SK-N-SH (cell line): ENCODE results near the gene NFASC. TPM values are rescaled to one million over a fixed set of nuclear protein-coding genes. Genes with fewer than 3 reads are reported as not detected.

ENCODE experiments used
- CTCF ChIA-PET: fragments of 300-600, 350-600 bp; formaldehyde crosslinking; extraction: SDS; loops from one replicate; lab custom pipeline; 2021; lab: Yijun Ruan, JAX
- POLR2A ChIA-PET: fragments of 350-600 bp; sonication (Branson Sonifier 250); formaldehyde crosslinking; extraction: SDS; loops from one replicate; lab custom pipeline; 2020; ENCODE audit warnings: antibody characterized with exemption, inconsistent platforms; lab: Yijun Ruan, JAX
- DNase-seq: peaks from one replicate; pipeline ENCODE4 v3.0.0; 2012
- H2AFZ ChIP-seq: fragments of 200-600 bp; sonication (generic); 2 replicates; pipeline ENCODE4 v1.8.1; 2016; ENCODE audit warnings: antibody characterized with exemption, mild to moderate bottlenecking, low read depth
- H3F3A ChIP-seq: fragments of 200-600 bp; sonication (generic); replicated peaks from 2 replicates; pipeline ENCODE3; 2016; ENCODE audit warnings: antibody characterized with exemption, mild to moderate bottlenecking; ENCODE audit not compliant: insufficient read depth
- H3K27ac ChIP-seq, 2 experiments: fragments of 200-500 bp in 1 of 2; fragments of 200-600 bp in 1 of 2; sonication (Bioruptor generic) in 1 of 2; sonication (generic), shearing (Covaris generic) in 1 of 2; 2 replicates each; pipeline versions ENCODE4 v1.5.1 to v1.6.1; 2014 to 2016; ENCODE audit warnings: low read depth in 2 of 2, inconsistent platforms in 1 of 2, low read length in 1 of 2, mild to moderate bottlenecking in 1 of 2, mixed read lengths in 1 of 2
- H3K27me3 ChIP-seq: fragments of 200-600 bp; sonication (generic), shearing (Covaris generic); 2 replicates; pipeline ENCODE4 v1.6.1; 2016; ENCODE audit warnings: mixed run types; ENCODE audit not compliant: insufficient read depth
- H3K36me3 ChIP-seq, 2 experiments: fragments of 200-500 bp in 1 of 2; fragments of 200-600 bp in 1 of 2; sonication (Bioruptor generic) in 1 of 2; sonication (generic) in 1 of 2; replicated peaks in 1 of 2; 2 replicates each; pipeline versions ENCODE3 to v1.5.1; 2014 to 2016; ENCODE audit warnings: low read length in 1 of 2, mild to moderate bottlenecking in 1 of 2; ENCODE audit not compliant: insufficient read depth in 2 of 2, control insufficient read depth in 1 of 2
- H3K4me1 ChIP-seq, 2 experiments: fragments of 200-500 bp in 1 of 2; fragments of 200-600 bp in 1 of 2; sonication (Bioruptor generic) in 1 of 2; sonication (generic), shearing (Covaris generic) in 1 of 2; 2 replicates each; pipeline versions ENCODE4 v1.5.1 to v1.6.1; 2014 to 2016; ENCODE audit warnings: low read depth in 1 of 2, low read length in 1 of 2, mixed run types in 1 of 2; ENCODE audit not compliant: insufficient read depth in 2 of 2, control insufficient read depth in 1 of 2
- H3K4me2 ChIP-seq: fragments of 200-600 bp; sonication (generic), shearing (Covaris generic); 2 replicates; pipeline ENCODE4 v1.6.1; 2017; ENCODE audit warnings: mixed run types
- H3K4me3 ChIP-seq, 2 experiments: fragments of 200-500 bp in 1 of 2; fragments of 200-600 bp in 1 of 2; sonication (Bioruptor generic) in 1 of 2; sonication (generic), shearing (Covaris generic) in 1 of 2; 2 replicates each; pipeline versions ENCODE4 v1.5.1 to v1.8.1; 2014 to 2016; ENCODE audit warnings: low read depth in 2 of 2, inconsistent platforms in 1 of 2, low read length in 1 of 2, mild to moderate bottlenecking in 1 of 2, mixed read lengths in 1 of 2, moderate library complexity in 1 of 2
- H3K79me2 ChIP-seq: fragments of 200-600 bp; sonication (generic); 2 replicates; pipeline ENCODE4 v1.8.1; 2017; ENCODE audit warnings: mild to moderate bottlenecking; ENCODE audit not compliant: insufficient read depth
- H3K9ac ChIP-seq: fragments of 200-600 bp; sonication (generic); 2 replicates; pipeline ENCODE4 v1.6.1; 2017; ENCODE audit warnings: mixed run types
- H3K9me2 ChIP-seq: fragments of 200-600 bp; sonication (generic); 2 replicates; pipeline ENCODE4 v1.6.1; 2017; ENCODE audit warnings: mixed run types
- H3K9me3 ChIP-seq: fragments of 200-600 bp; sonication (generic); 2 replicates; pipeline ENCODE4 v1.6.1; 2017; ENCODE audit warnings: mixed run types, mild to moderate bottlenecking, moderate library complexity
- H4K20me1 ChIP-seq: fragments of 200-600 bp; sonication (generic); 2 replicates; pipeline ENCODE4 v1.6.1; 2017; ENCODE audit warnings: mild to moderate bottlenecking, mixed run types; ENCODE audit not compliant: insufficient read depth
- MXI1 ChIP-seq: IDR thresholded peaks from 2 replicates; pipeline ENCODE4 v1.6.1; 2012; ENCODE audit warnings: mild to moderate bottlenecking, low read depth, low read length, improper control_type of control experiment
- POLR2AphosphoS5 ChIP-seq: IDR thresholded peaks from 2 replicates; pipeline ENCODE4 v1.6.1; 2012; ENCODE audit warnings: low read depth, low read length
- RCOR1 ChIP-seq: fragments of 150-350 bp; IDR thresholded peaks from 2 replicates; pipeline ENCODE4 v1.6.1; 2017; ENCODE audit warnings: antibody characterized with exemption, low read length
- TEAD4 ChIP-seq: IDR thresholded peaks from 2 replicates; pipeline ENCODE4 v1.4.0; 2012; ENCODE audit warnings: mild to moderate bottlenecking, borderline replicate concordance; ENCODE audit not compliant: insufficient read depth
- WGBS: methylation state at CpG from one replicate; pipeline ENCODE4 v1.1.6; 2017; ENCODE audit warnings: low lambda C conversion rate; 5-methylcytosine and 5-hydroxymethylcytosine counted together
- polyA plus RNA-seq, 3 experiments: library from polyadenylated mRNA; depleted of rRNA; stranded (reverse); fragments of >200 nt; gene quantifications; 2 replicates each; pipeline ENCODE4 v1.2.3, GENCODE V29; 2012
- TF ChIP-seq, protein P1 (sequence below): fragments of 200-600 bp; sonication (generic); IDR thresholded peaks from 2 replicates; pipeline ENCODE4 v1.6.1; 2017; ENCODE audit warnings: antibody characterized with exemption, mild to moderate bottlenecking, moderate library complexity
- TF ChIP-seq, protein P2 (sequence below): IDR thresholded peaks from 2 replicates; pipeline ENCODE4 v1.4.0; 2012; ENCODE audit warnings: low read depth, borderline replicate concordance
- TF ChIP-seq, protein P3 (sequence below): IDR thresholded peaks from 2 replicates; pipeline ENCODE4 v1.4.0; 2012; ENCODE audit warnings: low read depth, borderline replicate concordance
- TF ChIP-seq, protein P4 (sequence below): fragments of 150-350 bp; IDR thresholded peaks from 2 replicates; pipeline ENCODE4 v1.6.1; 2017; ENCODE audit warnings: antibody characterized with exemption, low read length, low read depth, borderline replicate concordance

NFASC gene
- polyA plus RNA-seq, 1 of the 3 experiments (the other 2 are of a cell fraction): 6.0 TPM

DNA sequence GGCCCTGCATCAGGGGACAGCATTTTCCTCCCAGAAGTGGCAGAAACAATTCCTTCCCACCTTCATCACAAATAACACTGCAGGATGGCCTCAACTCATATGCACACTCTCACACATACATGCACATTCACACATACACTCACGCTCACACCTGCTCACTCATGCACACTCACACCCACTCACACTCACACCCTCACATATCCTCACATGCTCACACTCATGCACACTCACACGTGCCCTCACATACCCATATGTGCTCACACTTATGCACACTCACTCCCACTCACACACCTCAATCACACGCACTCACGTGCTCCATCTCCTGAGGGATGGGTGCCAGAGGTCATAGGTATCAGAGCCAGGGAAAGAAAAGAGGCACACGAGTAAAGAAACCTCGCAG, 77.1 kb downstream of the NFASC start (continued):
- TF ChIP-seq, protein P1, sequence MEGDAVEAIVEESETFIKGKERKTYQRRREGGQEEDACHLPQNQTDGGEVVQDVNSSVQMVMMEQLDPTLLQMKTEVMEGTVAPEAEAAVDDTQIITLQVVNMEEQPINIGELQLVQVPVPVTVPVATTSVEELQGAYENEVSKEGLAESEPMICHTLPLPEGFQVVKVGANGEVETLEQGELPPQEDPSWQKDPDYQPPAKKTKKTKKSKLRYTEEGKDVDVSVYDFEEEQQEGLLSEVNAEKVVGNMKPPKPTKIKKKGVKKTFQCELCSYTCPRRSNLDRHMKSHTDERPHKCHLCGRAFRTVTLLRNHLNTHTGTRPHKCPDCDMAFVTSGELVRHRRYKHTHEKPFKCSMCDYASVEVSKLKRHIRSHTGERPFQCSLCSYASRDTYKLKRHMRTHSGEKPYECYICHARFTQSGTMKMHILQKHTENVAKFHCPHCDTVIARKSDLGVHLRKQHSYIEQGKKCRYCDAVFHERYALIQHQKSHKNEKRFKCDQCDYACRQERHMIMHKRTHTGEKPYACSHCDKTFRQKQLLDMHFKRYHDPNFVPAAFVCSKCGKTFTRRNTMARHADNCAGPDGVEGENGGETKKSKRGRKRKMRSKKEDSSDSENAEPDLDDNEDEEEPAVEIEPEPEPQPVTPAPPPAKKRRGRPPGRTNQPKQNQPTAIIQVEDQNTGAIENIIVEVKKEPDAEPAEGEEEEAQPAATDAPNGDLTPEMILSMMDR: no peak
- TF ChIP-seq RCOR1 (no peak), TEAD4 (no peak), POLR2AphosphoS5 (no peak)
- TF ChIP-seq, protein P2, sequence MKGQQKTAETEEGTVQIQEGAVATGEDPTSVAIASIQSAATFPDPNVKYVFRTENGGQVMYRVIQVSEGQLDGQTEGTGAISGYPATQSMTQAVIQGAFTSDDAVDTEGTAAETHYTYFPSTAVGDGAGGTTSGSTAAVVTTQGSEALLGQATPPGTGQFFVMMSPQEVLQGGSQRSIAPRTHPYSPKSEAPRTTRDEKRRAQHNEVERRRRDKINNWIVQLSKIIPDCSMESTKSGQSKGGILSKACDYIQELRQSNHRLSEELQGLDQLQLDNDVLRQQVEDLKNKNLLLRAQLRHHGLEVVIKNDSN: no peak

DNA sequence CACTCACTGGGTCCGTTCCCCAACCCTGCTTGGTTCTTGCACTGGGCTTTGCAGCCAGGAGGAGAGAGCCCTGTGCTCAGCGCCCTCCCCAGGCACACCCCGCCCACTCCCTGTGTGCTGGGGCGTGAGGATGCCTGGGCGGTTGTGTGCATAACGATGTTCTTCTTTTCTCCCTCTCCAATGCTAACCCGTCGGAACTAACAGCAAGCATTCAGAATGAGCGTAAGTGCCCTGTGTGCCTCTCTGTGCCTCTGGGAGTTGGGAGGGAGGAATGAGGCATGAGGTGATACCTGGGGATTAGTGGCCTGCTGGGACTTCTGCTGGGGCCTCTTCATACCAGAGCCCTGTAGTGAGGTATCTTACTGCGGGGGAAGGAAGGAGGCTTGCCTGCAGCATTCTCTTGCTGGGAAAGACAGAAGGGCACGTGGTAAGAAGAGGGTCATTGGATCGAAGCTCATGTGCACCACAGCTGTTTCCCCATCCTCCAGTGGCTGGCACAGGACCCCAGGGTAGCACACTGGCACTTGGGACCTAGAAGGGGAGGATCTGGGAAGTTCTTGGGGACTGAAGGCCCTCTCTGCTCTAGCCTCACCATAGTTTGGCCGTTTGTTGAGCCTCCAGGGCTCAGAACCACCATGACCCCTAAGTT, 79.8 kb downstream of the NFASC start:
- H3K36me3 ChIP-seq: no peaks in the 10 kb centered on the region
- H3K9ac ChIP-seq: no peak overlapping the region
- no peak overlapping the region for H3K27ac ChIP-seq
- no peak overlapping the region for H2AFZ ChIP-seq
- ChIA-PET POLR2A (no interaction called here), CTCF (interaction anchor here (1.0 to 17.7 kb wide), 4 partner anchors 8 to 143 kb away, joined by 4 to 337 read pairs (median 20); no protein-coding TSS in a partner anchor)
- H3K9me3 ChIP-seq: no peaks in the 10 kb centered on the region
- no peak overlapping the region for H3K4me2 ChIP-seq
- no peaks in the 10 kb centered on the region for H4K20me1 ChIP-seq
- no peaks in the 10 kb centered on the region for H3K79me2 ChIP-seq
- no peak overlapping the region for H3K4me3 ChIP-seq
- WGBS: 65% methylated on average over 12 of the region's 13 CpGs
- no peaks in the 10 kb centered on the region for H3K27me3 ChIP-seq
- H3F3A ChIP-seq: no peaks in the 10 kb centered on the region
- DNase-seq: no peak
- no peaks in the 10 kb centered on the region for H3K4me1 ChIP-seq
- H3K9me2 ChIP-seq: no peaks in the 10 kb centered on the region
- TF ChIP-seq, protein P3, sequence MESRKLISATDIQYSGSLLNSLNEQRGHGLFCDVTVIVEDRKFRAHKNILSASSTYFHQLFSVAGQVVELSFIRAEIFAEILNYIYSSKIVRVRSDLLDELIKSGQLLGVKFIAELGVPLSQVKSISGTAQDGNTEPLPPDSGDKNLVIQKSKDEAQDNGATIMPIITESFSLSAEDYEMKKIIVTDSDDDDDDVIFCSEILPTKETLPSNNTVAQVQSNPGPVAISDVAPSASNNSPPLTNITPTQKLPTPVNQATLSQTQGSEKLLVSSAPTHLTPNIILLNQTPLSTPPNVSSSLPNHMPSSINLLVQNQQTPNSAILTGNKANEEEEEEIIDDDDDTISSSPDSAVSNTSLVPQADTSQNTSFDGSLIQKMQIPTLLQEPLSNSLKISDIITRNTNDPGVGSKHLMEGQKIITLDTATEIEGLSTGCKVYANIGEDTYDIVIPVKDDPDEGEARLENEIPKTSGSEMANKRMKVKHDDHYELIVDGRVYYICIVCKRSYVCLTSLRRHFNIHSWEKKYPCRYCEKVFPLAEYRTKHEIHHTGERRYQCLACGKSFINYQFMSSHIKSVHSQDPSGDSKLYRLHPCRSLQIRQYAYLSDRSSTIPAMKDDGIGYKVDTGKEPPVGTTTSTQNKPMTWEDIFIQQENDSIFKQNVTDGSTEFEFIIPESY: no peak
- TF ChIP-seq, protein P1: no peak
- TF ChIP-seq MXI1: no peak
- TF ChIP-seq, protein P4, sequence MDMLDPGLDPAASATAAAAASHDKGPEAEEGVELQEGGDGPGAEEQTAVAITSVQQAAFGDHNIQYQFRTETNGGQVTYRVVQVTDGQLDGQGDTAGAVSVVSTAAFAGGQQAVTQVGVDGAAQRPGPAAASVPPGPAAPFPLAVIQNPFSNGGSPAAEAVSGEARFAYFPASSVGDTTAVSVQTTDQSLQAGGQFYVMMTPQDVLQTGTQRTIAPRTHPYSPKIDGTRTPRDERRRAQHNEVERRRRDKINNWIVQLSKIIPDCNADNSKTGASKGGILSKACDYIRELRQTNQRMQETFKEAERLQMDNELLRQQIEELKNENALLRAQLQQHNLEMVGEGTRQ: no peak
- TF ChIP-seq, all 33 proteins: peak for 0
